NCI-H1105 (cell line): ENCODE results near the gene RAC2.

ENCODE experiments used
- DNase-seq: peaks from one replicate; lab custom pipeline; 2025; lab: John Stamatoyannopoulos, UW

RAC2 gene

GRCh38 chr22:37175414-37176281 lies 68.4 kb downstream of the RAC2 start:
- no peak for DNase-seq
